NCI-H187 treated with DMSO at 0.1 percent for 48 hours (cell line): ENCODE measurements around the gene ZDHHC6.
"Not testable (repeated sequence)": the region's sequence is repeated elsewhere in the genome, so short reads cannot be mapped to it uniquely, and the experiment has no call there.

Experiments
- DNase-seq: peaks from one replicate; lab custom pipeline; 2025; lab: John Stamatoyannopoulos, UW

The ZDHHC6 gene

GRCh38 chr10:112442063-112442462 lies 4.7 kb downstream of the ZDHHC6 start:
- no peak for DNase-seq

DNA sequence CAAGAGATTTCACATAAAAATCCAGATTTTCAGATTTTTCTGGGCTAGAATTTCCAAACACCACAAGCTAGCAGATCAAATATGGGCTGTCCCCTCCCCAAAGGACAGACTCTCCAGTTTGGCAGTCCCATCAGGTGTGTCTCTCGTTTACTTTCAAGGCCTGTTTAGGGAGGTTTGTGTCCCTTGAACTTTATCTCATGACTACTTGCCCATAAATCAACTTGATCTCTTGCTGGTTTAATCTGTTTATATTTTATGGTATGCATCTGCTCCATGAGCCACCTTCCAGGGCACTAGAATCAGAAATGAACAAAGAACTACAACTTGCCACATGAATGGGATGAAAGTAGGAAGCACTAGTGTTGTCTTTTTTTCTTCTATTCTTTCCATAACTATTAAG lies 5.2 kb downstream of the ZDHHC6 start:
- no peak for DNase-seq

- DNase-seq: no peak
Observed at GRCh38 chr10:112438356-112438755, 8.4 kb downstream of the ZDHHC6 start.

DNA sequence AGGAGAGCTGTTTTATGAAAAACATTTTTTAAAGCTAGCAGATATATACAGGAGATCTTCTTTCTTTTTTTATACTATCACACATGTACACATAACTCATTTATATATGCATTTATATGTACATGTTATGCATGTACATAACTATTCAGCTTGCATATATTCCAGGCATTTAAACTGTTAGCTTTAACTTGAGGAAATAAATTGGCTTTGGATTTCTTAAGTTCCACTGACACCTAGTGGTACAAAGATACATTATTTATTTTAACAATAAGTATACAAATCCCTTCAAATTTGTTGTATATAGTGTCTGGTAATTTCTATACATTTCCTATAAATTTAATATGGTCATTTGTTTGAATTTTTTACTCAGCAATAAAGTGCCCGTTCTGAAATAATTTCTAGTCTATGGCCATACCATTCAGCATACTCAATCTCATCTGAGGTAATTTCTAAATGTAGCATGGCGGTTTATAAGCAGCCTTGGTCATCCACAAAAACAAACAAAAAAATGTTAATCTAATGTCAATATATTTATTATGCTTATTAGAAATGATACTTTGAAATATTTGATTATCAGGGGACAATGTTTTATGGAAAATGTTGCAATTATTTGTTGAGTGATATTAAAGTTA lies 11.6 kb downstream of the ZDHHC6 start:
- DNase-seq: no peak

- DNase-seq: no peak
Observed at GRCh38 chr10:112433136-112433535, 13.6 kb downstream of the ZDHHC6 start.

DNA sequence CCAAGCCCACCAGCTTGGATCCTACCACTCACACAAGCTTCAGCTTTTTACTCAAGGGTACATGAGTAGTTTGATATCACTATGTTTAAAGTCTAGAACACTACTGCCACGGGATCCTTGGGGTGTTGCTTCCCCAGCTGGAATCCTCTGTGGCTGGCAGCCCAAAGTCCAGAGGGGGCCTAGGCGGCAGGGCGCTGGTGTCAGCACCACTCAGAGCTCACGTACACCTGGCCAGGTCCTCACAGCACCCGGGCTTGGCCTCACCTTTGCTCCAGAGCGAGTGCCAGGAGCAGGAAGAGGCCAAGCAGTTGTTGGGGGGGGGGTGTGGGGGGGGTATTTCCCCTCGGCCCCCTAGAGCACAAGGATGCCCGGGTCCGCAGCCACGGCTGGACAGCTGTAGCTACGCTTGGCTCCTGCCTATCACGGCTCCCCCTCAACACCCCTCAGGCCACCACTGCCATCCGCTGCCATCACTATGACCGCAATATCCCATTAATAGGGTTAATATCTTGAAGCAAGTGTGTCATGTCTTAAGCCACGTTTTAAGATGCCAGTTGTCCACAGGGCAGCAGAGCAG lies 17.0 kb downstream of the ZDHHC6 start:
- DNase-seq: no peak

DNA sequence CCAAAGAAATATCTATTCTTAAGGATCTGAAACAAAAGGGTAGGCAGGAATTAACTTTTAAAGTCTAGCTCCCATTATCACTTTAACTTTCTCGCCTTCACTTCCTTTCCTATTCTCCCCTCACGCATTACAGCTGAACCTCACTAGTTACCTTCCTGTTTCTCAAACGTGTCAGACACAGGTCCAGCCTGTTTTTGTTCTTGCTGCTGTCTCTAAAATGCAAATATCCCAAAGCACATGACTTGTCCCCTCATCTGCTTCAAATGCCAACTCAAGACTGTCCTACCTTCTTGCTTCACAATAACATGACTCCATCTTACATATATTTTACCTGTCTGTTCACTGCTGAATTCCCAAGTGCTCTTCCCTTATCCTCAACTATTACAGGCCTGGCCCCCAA lies 17.6 kb downstream of the ZDHHC6 start:
- no peak for DNase-seq

DNA sequence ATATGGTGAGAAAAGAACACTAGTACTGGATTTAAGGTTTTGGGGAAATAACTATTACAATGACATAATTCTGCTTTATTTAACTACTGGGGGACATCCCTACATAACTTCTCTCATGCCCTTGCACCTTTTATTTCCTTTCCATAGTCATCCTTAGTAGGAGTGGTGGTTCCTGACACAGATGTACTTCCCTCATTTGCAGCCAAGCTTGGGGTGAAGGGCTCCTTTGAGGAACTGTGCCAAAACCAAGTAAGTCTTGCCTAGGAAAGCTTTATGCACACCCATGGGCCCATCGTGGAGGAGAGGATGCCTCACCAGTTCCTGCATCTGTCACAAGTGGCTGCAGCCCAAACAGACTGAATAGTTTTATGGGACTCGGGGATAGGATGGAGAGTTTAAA lies 20.6 kb downstream of the ZDHHC6 start:
- DNase-seq: no peak

DNA sequence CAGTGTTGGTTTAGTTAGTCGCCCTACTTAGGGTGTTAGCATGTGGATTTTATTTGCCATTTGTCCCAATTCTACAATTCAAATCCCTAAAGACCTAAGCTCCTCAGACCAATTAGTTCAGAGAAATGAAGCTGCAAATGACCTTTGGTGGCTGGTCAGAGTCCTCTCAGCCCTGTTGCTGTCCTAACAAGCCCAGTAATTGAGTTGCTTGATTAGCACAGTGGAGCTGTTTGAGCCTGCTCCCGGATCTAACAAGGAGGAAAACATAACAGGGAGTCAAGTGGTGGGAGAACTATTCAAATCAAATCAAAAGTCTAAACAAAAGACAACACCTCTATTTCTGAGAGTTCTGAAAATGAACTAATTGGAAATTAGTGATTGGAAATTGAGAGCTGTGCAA lies 22.1 kb downstream of the ZDHHC6 start:
- no peak for DNase-seq

DNA sequence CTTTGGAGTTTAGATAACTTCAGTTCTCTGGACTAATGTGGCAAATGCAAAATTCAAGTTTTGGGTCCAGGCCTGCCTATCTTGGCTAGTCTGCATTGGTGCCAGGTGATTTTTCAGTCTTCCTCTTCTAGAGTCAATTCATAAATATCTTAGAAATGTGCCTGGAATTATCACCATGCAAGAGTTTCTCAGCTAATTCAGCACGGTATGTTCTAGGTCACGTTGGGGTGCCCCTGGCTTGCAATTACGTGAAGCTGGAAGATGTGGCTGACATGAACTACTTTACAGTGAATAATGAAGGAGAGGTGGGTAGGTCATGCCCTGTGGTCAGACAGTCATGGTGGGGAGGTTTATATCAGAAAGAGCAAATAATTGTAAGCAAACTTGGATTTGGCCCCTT lies 25.0 kb downstream of the ZDHHC6 start:
- DNase-seq: no peak

DNA sequence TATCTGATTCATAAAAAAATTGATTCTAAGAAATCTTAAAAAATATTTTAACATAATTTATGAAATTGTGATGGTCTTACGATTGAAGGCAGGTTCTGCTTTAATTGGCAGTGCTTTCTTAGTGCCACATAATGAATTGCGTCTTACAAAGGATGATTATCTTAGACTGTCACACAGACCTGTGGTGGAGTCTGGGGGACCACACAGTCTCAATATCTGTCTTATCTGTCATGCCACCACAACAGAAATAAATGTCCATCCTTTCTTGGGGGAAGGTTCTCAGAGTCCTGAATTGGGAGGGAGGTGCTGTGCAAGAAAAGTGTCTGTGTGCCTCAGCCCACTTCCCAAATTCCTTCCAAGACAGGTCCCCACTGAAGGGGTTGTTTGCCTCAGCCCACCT lies 34.0 kb downstream of the ZDHHC6 start:
- no peak for DNase-seq

DNA sequence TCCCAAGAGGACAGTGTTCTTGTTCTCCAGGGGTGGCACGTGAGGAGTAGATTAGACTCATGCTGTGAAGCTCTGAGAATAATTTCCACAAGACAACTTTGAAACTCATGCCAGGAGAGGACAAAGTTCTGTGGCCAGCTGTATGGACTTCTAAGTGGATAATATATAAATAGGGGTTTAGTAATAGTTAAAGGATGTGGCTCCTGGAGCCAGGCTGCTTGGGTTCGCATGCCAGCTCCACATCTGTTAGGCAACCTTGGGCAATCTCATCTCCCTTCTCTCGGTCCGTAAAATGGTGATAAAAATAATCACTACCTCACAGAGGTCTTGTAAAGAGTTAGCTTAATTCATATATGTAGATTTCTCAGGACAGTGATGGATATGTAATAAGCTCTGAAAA lies 37.0 kb downstream of the ZDHHC6 start:
- no peak for DNase-seq

DNA sequence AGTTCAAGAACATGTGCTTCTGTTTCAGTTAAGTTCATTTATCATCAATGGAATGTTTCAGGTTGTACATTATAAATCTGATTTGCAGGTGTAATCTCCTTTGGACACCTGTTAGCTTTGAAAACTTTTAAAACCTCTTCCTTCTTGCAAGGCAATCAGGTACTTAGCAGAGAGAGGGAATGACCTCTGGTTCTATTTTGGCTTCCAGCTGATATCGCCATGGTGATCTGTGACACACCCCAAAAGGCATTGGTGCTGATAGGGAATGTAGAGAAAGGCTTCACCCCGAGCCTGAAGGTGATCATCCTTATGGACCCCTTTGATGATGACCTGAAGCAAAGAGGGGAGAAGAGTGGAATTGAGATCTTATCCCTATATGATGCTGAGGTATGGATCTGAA lies 37.4 kb downstream of the ZDHHC6 start:
- DNase-seq: no peak

- no peak for DNase-seq
Observed at GRCh38 chr10:112407696-112408095, 39.0 kb downstream of the ZDHHC6 start.

DNA sequence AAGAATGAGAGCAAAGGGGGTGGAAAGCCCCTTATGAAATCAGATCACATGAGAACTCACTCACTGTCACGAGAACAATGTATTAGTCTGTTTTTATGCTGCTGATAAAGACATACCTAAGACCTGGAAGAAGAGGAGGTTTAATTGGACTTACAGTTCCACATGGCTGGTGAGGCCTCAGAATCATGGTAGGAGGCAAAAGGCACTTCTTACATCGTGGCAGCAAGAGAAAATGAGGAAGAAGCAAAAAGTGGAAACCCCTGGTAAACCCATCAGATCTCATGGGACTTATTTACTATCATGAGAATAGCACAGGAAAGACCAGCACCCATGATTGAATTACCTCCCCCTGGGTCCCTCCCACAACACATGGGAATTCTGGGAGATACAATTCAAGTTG lies 39.9 kb downstream of the ZDHHC6 start:
- not testable (repeated sequence) for DNase-seq

- no peak for DNase-seq
Observed at GRCh38 chr10:112404617-112405016, 42.1 kb downstream of the ZDHHC6 start.

- DNase-seq: no peak
Observed at GRCh38 chr10:112402917-112403316, 43.8 kb downstream of the ZDHHC6 start.

- no peak for DNase-seq
Observed at GRCh38 chr10:112397592-112397991, 49.1 kb downstream of the ZDHHC6 start.

DNA sequence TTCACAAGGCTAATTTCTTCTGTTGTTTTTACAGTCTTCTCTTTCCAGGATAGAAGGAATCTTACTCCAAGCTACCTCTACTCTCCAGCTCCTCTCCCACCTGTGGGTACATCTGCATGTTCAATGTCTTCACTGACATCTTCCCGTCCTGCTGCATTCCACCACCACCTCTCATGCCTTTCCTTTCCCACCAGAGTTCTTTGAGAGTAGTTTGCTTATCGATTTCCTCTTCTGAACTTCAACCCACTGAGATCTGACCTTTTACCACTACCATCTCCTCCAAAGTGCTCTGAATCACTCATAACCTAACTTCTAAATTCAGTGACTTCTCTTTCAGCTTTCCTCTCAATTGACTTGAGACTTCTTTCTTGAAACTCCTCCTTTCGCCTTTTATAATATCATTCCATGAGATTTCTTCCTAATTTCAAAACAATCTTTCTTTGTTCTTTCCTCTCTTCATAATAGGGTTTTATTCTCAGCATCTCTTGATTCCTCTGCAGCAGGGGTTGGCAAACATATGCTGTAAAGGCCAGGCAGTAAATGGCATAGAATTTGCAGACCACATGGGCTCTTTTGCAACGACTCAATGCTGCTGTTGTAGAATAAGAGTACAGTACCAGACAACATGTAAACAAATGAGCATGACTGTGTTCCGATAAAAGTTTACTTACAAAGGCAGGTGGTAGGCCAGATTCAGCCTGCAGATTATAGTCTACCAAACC lies 50.7 kb downstream of the ZDHHC6 start:
- DNase-seq: no peak

DNA sequence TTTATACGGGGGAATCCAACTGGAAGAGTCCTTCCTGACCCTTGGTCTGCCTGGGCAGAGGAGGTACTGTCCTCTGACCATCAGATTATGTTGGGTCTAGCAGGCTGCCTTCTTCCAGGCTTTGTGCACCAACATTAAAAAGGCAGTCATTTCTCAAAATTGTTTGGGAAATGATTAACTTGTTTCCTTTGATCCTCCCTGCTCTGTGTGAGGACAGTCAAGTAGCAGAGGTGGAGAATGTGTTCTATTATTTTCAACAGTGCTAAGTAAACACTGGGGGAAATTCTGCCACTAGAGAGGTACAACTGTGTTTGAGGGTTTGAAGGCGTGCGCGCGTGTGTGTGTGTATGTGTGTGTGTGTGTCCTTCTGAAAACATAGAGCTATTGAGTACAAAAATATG lies 52.2 kb downstream of the ZDHHC6 start:
- no peak for DNase-seq

GRCh38 chr10:112393827-112394226 lies 52.9 kb downstream of the ZDHHC6 start:
- no peak for DNase-seq

DNA sequence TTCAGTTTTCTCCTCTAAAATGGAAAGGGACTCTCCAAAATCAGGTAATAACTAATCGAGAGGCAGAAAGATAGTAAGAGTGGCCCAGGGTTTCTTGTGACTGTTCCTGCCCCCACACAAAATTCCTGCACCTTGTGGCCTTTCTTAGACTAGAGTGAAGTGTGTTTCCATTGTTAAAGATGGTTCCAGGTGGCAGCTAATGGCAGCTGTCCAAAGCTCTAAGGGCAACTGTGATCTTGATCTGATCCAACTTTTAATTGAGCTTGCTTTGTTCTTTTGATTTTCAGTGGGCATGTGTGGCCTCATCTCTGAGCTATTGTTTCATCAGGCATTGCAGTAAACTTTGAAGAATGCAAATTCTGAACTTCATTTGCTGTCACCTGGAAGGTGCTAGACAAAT lies 53.4 kb downstream of the ZDHHC6 start:
- no peak for DNase-seq

DNA sequence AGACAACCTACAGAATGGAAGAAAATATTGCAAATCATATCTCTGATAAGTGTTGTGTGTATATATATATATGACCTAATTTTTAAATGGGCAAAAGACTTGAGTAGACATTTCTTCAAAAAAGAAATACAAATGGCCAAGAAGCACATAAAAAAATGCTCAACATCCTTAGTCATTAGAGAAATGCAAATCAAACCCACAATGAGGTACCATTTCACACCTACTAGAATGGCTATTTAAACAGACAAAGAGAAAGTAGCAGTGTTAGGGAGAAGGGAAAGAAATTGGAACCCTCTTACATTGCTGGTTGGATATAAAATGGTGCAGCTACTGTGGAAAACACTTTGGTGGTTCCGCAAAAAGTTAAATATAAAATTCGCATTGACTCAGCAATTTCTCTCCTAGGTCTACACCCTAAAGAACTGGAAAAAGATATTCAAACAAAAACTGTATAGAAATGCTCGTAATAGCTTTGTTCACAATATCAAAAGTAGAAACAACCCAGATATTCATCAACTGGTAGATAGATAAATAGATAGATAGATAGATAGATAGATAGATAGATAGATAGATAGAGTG lies 56.5 kb downstream of the ZDHHC6 start:
- no peak for DNase-seq
